Loucy (cell line): Measurements from ENCODE around the gene KAT2A.

Experiments used
- H2AFZ ChIP-seq: fragments of 200-600 bp; sonication (generic); 2 replicates; pipeline ENCODE4 v1.6.0; 2016; ENCODE audit warnings: antibody characterized with exemption, mild to moderate bottlenecking, low read length, moderate library complexity
- H3F3A ChIP-seq: fragments of 200-600 bp; 2 replicates; pipeline ENCODE4 v1.6.0; 2016; ENCODE audit warnings: antibody characterized with exemption, low read depth, mild to moderate bottlenecking
- H3K27me3 ChIP-seq: fragments of 200-600 bp; sonication (generic); 2 replicates; pipeline ENCODE4 v1.6.1; 2014; ENCODE audit warnings: low read length, mild to moderate bottlenecking; ENCODE audit not compliant: insufficient read depth, poor library complexity, severe bottlenecking
- H3K36me3 ChIP-seq: fragments of 200-600 bp; sonication (generic); 2 replicates; pipeline ENCODE4 v1.6.1; 2016; ENCODE audit warnings: low read length; ENCODE audit not compliant: insufficient read depth
- H3K4me1 ChIP-seq: fragments of 200-600 bp; sonication (generic); 2 replicates; pipeline ENCODE4 v1.5.1; 2014; ENCODE audit warnings: low read length, mild to moderate bottlenecking; ENCODE audit not compliant: insufficient read depth, poor library complexity, severe bottlenecking
- H3K4me2 ChIP-seq: fragments of 200-600 bp; sonication (generic); 2 replicates; pipeline ENCODE4 v1.6.0; 2014; ENCODE audit warnings: antibody characterized with exemption, low read length, low read depth, mild to moderate bottlenecking; ENCODE audit not compliant: poor library complexity, severe bottlenecking
- H3K4me3 ChIP-seq: fragments of 200-600 bp; sonication (generic); 2 replicates; pipeline ENCODE4 v1.5.1; 2014; ENCODE audit warnings: low read length, mild to moderate bottlenecking, mixed read lengths; ENCODE audit not compliant: poor library complexity, severe bottlenecking
- H3K79me2 ChIP-seq: fragments of 200-600 bp; sonication (generic); 2 replicates; pipeline ENCODE4 v1.6.1; 2014; ENCODE audit warnings: low read length; ENCODE audit not compliant: insufficient read depth
- H3K9ac ChIP-seq: fragments of 200-600 bp; sonication (generic); 2 replicates; pipeline ENCODE4 v1.6.0; 2014; ENCODE audit warnings: mild to moderate bottlenecking, low read depth, low read length, moderate library complexity; ENCODE audit not compliant: poor library complexity, severe bottlenecking
- H3K9me2 ChIP-seq: fragments of 200-600 bp; sonication (generic); replicated peaks from 2 replicates; pipeline ENCODE4 v1.6.1; 2016; ENCODE audit warnings: low read depth, low read length, mixed read lengths
- H3K9me3 ChIP-seq: fragments of 200-600 bp; sonication (generic); 2 replicates; pipeline ENCODE4 v1.6.1; 2014; ENCODE audit warnings: mild to moderate bottlenecking, antibody characterized with exemption, low read length, low read depth; ENCODE audit not compliant: insufficient read depth
- H4K20me1 ChIP-seq: fragments of 200-600 bp; sonication (generic); 2 replicates; pipeline ENCODE4 v1.6.0; 2014; ENCODE audit warnings: antibody characterized with exemption, low read length, mild to moderate bottlenecking; ENCODE audit not compliant: insufficient read depth, poor library complexity, severe bottlenecking
- EZH2phosphoT487 ChIP-seq: fragments of 200-600 bp; IDR thresholded peaks from 2 replicates; pipeline ENCODE4 v1.6.1; 2018; ENCODE audit warnings: antibody characterized with exemption, mild to moderate bottlenecking, moderate library complexity, borderline replicate concordance
- TF ChIP-seq, protein P1 (sequence below): fragments of 200-600 bp; sonication (generic); conservative IDR thresholded peaks from 2 replicates; pipeline ENCODE4 v1.5.1; 2014; ENCODE audit warnings: mild to moderate bottlenecking, antibody characterized with exemption, low read length

Gene KAT2A

GRCh38 chr17:42096360-42097111 lies 24.6 kb downstream of the KAT2A start:
- Histone ChIP-seq H2AFZ (no peak overlapping the region), H3K4me1 (peaks cover 5% of the 10 kb centered on the region), H3K9me2 (no peaks in the 10 kb centered on the region), H4K20me1 (no peaks in the 10 kb centered on the region), H3F3A (no peaks in the 10 kb centered on the region), H3K4me2 (no peak overlapping the region), H3K36me3 (no peaks in the 10 kb centered on the region), H3K79me2 (no peaks in the 10 kb centered on the region), H3K4me3 (no peak overlapping the region), H3K9me3 (no peaks in the 10 kb centered on the region), H3K27me3 (no peaks in the 10 kb centered on the region), H3K9ac (no peak overlapping the region)
- TF ChIP-seq, protein P1, sequence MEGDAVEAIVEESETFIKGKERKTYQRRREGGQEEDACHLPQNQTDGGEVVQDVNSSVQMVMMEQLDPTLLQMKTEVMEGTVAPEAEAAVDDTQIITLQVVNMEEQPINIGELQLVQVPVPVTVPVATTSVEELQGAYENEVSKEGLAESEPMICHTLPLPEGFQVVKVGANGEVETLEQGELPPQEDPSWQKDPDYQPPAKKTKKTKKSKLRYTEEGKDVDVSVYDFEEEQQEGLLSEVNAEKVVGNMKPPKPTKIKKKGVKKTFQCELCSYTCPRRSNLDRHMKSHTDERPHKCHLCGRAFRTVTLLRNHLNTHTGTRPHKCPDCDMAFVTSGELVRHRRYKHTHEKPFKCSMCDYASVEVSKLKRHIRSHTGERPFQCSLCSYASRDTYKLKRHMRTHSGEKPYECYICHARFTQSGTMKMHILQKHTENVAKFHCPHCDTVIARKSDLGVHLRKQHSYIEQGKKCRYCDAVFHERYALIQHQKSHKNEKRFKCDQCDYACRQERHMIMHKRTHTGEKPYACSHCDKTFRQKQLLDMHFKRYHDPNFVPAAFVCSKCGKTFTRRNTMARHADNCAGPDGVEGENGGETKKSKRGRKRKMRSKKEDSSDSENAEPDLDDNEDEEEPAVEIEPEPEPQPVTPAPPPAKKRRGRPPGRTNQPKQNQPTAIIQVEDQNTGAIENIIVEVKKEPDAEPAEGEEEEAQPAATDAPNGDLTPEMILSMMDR: peak; percentile 23; the same call in 1 of the 2 replicates
- no peak for TF ChIP-seq EZH2phosphoT487

- no peaks in the 10 kb centered on the region for H3K36me3 ChIP-seq
These were observed 26.6 kb downstream of the KAT2A start for GRCh38 chr17:42094375-42095069.

DNA sequence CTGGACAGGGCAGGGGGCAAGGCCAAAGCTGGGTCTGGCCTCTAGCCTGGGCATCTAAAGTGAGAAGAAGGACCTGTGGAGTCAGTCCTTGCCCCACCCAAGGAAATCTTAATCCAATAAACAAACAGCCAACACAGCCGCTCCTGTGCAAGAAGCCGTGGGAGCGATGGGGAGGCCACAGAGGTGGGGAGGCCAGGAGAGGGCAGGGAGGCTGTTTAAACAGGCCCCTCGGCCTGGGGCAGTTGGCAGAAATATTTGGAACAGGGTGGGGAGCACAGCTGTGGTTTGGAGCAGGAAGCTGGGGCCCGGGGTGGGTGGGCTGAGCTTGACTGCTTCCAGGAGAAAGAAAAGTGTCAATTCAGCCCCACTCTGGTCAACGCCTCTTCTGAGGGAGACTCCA lies 28.2 kb downstream of the KAT2A start:
- no peaks in the 10 kb centered on the region for H3K9me2 ChIP-seq
- H2AFZ ChIP-seq: no peak overlapping the region
- no peak overlapping the region for H3K4me2 ChIP-seq
- no peaks in the 10 kb centered on the region for H3K27me3 ChIP-seq
- H3K9ac ChIP-seq: no peak overlapping the region
- no peak overlapping the region for H3K4me3 ChIP-seq
- no peaks in the 10 kb centered on the region for H3K9me3 ChIP-seq
- no peaks in the 10 kb centered on the region for H4K20me1 ChIP-seq
- H3K4me1 ChIP-seq: peaks cover 5% of the 10 kb centered on the region
- no peak for TF ChIP-seq EZH2phosphoT487
- TF ChIP-seq, protein P1: no peak
- no peaks in the 10 kb centered on the region for H3K79me2 ChIP-seq
- H3F3A ChIP-seq: no peaks in the 10 kb centered on the region
- no peaks in the 10 kb centered on the region for H3K36me3 ChIP-seq

More at GRCh38 chr17:42094375-42095069, 26.6 kb downstream of the KAT2A start:
- no peak overlapping the region for H3K4me3 ChIP-seq
- no peak overlapping the region for H2AFZ ChIP-seq
- H3K4me1 ChIP-seq: peaks cover 5% of the 10 kb centered on the region
- no peaks in the 10 kb centered on the region for H3K27me3 ChIP-seq
- no peak overlapping the region for H3K4me2 ChIP-seq
- H3K9me2 ChIP-seq: no peaks in the 10 kb centered on the region
- TF ChIP-seq, protein P1: no peak
- no peak for TF ChIP-seq EZH2phosphoT487
- no peaks in the 10 kb centered on the region for H4K20me1 ChIP-seq
- H3K9ac ChIP-seq: no peak overlapping the region
- H3K9me3 ChIP-seq: no peaks in the 10 kb centered on the region
- no peaks in the 10 kb centered on the region for H3F3A ChIP-seq
- H3K79me2 ChIP-seq: no peaks in the 10 kb centered on the region
